Measurements from ENCODE around the gene PTX4.

Gene PTX4

DNA sequence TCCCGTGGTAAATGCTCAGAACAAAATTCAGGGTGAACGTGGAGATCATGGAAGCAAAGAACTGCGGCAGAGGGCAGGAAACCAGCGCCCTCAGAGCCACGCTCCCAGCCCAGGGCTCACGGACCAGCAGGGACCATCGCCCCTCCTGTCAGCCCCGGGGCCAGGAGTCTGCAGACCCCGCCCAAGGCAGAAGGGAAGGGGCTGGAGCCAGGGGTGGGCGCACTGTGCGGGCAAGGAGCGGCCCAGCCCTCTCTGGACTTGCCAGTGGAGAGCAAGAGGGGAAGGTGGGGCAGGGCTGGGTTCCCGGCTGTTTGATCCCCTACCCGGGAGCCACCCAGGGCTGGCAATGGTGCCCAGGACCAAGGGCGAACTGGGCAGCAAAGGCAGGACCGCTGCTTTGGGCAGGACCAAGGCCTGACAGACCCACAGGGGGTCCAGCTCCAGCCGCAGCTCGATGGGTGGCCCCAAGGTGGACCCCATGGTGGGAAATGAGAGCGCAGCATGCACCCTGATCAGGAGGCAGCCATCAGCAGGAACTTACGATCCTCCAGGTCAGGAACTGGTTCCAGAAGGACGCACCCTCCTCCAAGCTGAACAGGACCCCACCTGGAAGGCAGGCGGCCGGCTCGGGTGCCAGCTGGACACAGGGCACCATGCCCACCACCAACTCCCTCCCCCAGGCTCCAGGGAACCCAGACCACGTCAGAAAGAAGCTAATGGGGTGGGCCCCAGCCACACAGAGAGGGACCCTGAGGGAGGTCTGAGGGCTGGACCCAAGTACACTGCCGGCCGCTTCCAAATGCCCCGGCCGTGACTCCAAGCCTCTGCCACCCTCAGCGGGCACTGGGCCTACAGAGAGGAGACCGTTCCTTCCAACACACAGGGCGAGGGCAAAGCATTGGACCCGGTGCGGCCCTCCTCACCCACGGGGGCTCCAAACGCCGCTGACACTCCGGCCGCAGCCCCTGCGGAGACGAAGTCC lies 33.3 kb downstream of the PTX4 start:
- peaks cover 74% of the 10 kb centered on the region for H3K36me3 ChIP-seq (ENCODE audit: control insufficient read depth, insufficient read depth, low read length)
- no peak overlapping the region for H3K27ac ChIP-seq (ENCODE audit: low read depth, low read length)

DNA sequence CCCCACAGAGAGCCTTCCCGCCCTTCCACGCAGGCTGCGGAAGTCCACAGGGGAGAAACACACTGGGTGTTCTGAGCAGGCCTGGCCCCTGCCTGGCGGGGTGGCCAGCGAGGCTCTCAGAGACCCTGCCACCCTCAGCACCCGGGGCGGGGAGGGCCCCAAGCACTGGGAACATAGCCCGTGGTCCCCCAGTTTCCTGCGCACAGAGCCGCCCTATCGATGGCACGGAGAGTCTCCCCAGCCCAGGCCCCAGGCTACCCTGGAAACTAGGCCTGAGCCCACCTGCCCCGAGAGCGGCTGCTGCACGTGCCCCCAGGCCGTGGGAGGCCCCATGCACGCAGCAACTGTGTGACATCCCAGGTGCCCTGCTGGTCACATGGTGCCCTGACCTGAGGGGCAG lies 34.2 kb downstream of the PTX4 start:
- no peaks in the 10 kb centered on the region for H3K27me3 ChIP-seq (ENCODE audit: control insufficient read depth, insufficient read depth, low read length)
- H3K9me3 ChIP-seq (ENCODE audit: control insufficient read depth, insufficient read depth, low read depth, low read length), result no peaks in the 10 kb centered on the region
- no peaks in the 10 kb centered on the region for H3K4me1 ChIP-seq (ENCODE audit: control insufficient read depth, insufficient read depth, low read length)
- no peak overlapping the region for H3K27ac ChIP-seq (ENCODE audit: low read depth, low read length)
- no peak overlapping the region for H3K9ac ChIP-seq (ENCODE audit: low read length)
- H3K36me3 ChIP-seq (ENCODE audit: control insufficient read depth, insufficient read depth, low read length), result peaks cover 75% of the 10 kb centered on the region
- H3K4me3 ChIP-seq (ENCODE audit: low read depth, low read length), result no peak overlapping the region

More for the DNA sequence above, 33.3 kb downstream of the PTX4 start:
- no peaks in the 10 kb centered on the region for H3K27me3 ChIP-seq (ENCODE audit: control insufficient read depth, insufficient read depth, low read length)
- H3K9ac ChIP-seq (ENCODE audit: low read length), result no peak overlapping the region
- H3K4me3 ChIP-seq (ENCODE audit: low read depth, low read length), result no peak overlapping the region
- H3K9me3 ChIP-seq (ENCODE audit: control insufficient read depth, insufficient read depth, low read depth, low read length), result no peaks in the 10 kb centered on the region
- no peaks in the 10 kb centered on the region for H3K4me1 ChIP-seq (ENCODE audit: control insufficient read depth, insufficient read depth, low read length)

DNA sequence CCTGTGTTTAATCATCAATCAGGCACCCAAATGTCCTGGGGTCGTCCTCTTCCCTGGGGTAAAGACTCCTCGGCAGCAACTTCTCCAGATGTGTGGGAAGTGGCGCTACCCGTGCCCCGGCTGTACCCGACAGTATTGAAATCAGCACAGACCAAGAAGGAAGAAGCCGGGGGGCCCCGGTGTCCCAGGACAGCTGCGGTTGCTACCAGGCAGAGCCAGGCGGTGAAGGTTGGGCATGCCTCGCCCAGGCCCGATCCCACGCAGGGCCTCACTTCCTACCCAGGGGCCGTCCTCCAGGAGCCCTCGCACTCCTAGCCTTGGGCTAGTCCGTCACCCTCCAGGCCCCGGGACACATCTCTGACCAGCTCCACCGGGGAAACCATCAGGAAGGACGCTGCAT lies 35.4 kb downstream of the PTX4 start:
- no peak overlapping the region for H3K9ac ChIP-seq (ENCODE audit: low read length)
- no peaks in the 10 kb centered on the region for H3K27me3 ChIP-seq (ENCODE audit: control insufficient read depth, insufficient read depth, low read length)
- H3K4me3 ChIP-seq (ENCODE audit: low read depth, low read length), result no peak overlapping the region
- no peaks in the 10 kb centered on the region for H3K9me3 ChIP-seq (ENCODE audit: control insufficient read depth, insufficient read depth, low read depth, low read length)
- no peak overlapping the region for H3K27ac ChIP-seq (ENCODE audit: low read depth, low read length)
- peaks cover 82% of the 10 kb centered on the region for H3K36me3 ChIP-seq (ENCODE audit: control insufficient read depth, insufficient read depth, low read length)
- no peaks in the 10 kb centered on the region for H3K4me1 ChIP-seq (ENCODE audit: control insufficient read depth, insufficient read depth, low read length)

DNA sequence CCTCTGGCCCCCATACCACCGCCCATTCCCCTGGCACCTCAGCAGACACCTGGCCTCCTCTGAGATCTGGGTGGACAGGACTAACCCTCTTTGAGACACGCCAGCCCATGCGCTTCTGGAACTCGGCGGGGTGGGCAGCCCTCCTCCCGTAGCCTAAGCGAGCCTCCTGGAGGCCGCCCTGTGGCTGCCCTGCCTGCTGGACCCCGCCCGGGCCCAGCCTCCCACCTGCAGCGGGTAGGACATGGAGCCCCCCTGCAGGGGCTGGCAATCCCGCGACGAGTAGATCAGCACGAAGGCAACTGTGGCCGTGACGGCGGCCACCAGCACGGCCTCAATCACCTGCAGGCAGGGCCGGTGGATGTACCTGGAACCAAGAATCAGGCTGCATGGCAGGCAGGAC lies 36.2 kb downstream of the PTX4 start:
- Histone ChIP-seq H3K27ac (ENCODE audit: low read depth, low read length) (no peak overlapping the region), H3K9me3 (ENCODE audit: control insufficient read depth, insufficient read depth, low read depth, low read length) (no peaks in the 10 kb centered on the region), H3K9ac (ENCODE audit: low read length) (no peak overlapping the region), H3K4me3 (ENCODE audit: low read depth, low read length) (no peak overlapping the region), H3K4me1 (ENCODE audit: control insufficient read depth, insufficient read depth, low read length) (no peaks in the 10 kb centered on the region), H3K27me3 (ENCODE audit: control insufficient read depth, insufficient read depth, low read length) (no peaks in the 10 kb centered on the region), H3K36me3 (ENCODE audit: control insufficient read depth, insufficient read depth, low read length) (peaks cover 86% of the 10 kb centered on the region)

DNA sequence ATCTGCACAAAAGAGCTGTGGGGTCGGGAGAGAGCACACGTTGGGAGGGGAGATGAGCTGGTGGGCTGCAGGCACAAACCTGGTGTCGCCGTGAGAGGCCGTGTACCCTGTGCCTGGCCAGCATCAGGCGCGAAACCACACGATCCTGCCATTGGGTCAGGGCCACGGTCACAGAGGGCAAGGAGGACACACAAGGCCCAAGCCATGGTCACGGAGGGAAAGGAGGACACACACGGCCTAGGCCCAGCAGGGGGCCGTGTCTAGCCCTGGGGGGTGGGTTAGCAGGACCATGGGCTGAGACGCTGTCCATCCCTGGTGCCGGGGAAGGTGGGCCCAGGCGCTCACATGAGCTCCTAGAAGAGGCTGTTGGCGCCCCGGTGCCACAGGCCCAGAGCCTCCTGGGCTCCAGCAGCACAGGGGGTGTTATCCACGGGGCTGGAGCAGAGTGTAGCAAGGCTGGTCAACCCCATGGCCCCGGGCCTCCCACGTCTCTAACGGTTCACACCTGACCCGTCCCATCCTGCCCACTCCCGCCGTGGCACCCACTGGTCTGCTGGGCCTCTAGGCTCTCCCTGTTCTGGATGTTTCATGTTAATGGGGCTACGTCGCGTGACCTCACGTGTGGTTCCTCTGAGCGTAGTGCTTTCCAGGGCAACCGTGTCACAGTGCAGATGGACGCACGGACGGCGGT lies 36.9 kb downstream of the PTX4 start:
- Histone ChIP-seq H3K9ac (ENCODE audit: low read length) (no peak overlapping the region), H3K27ac (ENCODE audit: low read depth, low read length) (no peak overlapping the region), H3K9me3 (ENCODE audit: control insufficient read depth, insufficient read depth, low read depth, low read length) (no peaks in the 10 kb centered on the region), H3K4me3 (ENCODE audit: low read depth, low read length) (no peak overlapping the region), H3K36me3 (ENCODE audit: control insufficient read depth, insufficient read depth, low read length) (peaks cover 85% of the 10 kb centered on the region), H3K27me3 (ENCODE audit: control insufficient read depth, insufficient read depth, low read length) (no peaks in the 10 kb centered on the region), H3K4me1 (ENCODE audit: control insufficient read depth, insufficient read depth, low read length) (no peaks in the 10 kb centered on the region)

DNA sequence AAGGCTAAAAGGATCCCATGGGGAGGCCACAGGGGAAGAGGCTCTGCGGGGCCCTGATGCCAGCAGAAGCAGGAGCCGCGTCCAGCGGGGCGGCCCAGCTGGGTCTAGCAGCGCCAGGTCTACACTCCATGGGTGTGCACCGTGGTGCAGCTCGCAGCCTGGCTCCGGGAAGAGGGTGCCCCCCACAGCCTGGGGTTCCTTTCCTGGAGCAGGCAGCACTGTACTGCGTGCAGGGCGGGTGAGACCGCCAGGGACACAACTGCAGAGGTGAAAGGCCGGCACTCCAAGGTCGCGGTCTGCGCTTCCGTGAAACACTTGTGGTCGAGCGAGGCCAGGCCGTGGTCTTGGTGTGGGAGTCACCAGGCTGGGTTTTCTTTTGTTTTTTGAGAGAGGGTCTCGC lies 37.9 kb downstream of the PTX4 start:
- Histone ChIP-seq H3K27me3 (ENCODE audit: control insufficient read depth, insufficient read depth, low read length) (no peaks in the 10 kb centered on the region), H3K36me3 (ENCODE audit: control insufficient read depth, insufficient read depth, low read length) (peaks cover 89% of the 10 kb centered on the region), H3K9ac (ENCODE audit: low read length) (no peak overlapping the region), H3K4me3 (ENCODE audit: low read depth, low read length) (no peak overlapping the region), H3K9me3 (ENCODE audit: control insufficient read depth, insufficient read depth, low read depth, low read length) (no peaks in the 10 kb centered on the region), H3K27ac (ENCODE audit: low read depth, low read length) (no peak overlapping the region), H3K4me1 (ENCODE audit: control insufficient read depth, insufficient read depth, low read length) (no peaks in the 10 kb centered on the region)

DNA sequence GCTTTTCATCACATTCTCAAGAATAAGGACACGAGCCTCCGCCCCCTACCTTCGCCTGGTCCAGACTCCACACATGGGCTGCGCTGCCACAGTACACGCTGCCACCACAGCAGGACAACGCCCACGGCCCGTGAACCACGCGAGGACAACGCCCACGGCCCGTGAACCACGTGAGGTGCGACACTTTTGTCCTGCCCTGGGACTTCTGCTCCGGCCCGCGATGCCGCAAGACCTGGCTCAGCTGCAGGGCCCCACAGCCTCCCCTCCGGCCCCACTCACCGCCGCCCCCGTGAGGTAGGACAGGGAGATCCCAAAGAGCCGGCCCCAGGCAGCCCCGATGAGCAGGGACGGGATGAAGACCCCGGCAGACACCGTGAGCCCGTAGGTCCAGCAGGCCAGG lies 38.5 kb downstream of the PTX4 start:
- Histone ChIP-seq H3K4me3 (ENCODE audit: low read depth, low read length) (no peak overlapping the region), H3K9me3 (ENCODE audit: control insufficient read depth, insufficient read depth, low read depth, low read length) (no peaks in the 10 kb centered on the region), H3K27me3 (ENCODE audit: control insufficient read depth, insufficient read depth, low read length) (no peaks in the 10 kb centered on the region), H3K36me3 (ENCODE audit: control insufficient read depth, insufficient read depth, low read length) (peaks cover 86% of the 10 kb centered on the region), H3K4me1 (ENCODE audit: control insufficient read depth, insufficient read depth, low read length) (no peaks in the 10 kb centered on the region), H3K27ac (ENCODE audit: low read depth, low read length) (no peak overlapping the region), H3K9ac (ENCODE audit: low read length) (no peak overlapping the region)

DNA sequence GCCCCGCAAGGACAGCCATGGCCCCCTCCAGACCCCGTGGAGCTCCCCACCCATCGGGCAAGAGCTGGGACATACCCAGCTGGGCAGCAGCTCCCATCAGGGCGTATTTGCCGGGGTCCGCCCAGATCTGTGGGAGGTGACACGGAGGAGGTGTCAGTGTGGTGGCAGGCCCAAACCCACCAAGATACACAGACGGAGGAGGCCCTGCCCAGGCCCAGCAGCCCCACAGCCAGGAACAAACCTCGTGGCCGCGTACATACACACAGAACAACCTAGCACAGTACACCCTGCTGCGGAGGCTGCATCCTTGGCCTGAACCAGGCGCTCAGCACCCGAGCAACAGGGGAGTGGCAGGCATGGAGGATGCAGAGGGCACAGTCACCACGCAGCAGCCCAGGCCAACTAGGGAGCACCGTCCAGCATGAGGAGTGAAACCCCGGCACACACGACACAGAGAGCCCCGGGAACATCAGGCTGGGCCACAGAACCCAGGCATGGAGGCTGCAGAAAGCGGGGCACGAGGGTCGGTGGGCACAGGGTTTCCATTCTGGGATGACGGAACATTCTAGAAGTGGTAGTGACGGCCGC lies 39.4 kb downstream of the PTX4 start:
- no peak overlapping the region for H3K4me3 ChIP-seq (ENCODE audit: low read depth, low read length)

DNA sequence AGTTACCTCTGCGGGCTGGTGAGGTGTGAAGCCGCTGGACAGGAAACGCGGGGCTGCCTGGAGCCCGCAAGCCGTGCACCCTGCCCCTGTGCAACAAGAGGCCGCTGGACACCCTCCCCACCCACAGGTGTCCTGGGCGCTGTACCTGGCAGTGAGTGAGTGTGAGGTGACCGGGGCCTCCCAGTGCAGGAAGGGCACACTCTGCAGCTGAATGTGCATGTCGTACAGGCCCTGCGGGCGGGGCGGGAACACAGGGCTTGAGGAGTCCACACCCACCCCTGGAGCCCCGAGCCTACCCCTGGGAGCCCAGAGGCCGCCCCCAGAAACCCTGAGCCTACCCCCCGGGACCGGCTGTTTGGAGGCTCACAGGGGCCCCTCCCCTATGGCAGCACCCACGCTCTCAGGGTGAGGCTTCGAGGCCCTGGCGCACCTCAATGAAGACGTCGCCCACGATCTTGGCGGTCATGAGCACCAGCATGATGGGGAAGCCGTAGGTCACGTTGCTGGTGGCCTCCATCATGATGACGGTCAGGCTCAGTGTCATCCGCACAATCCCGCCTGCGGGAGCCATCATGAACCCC lies 40.1 kb downstream of the PTX4 start:
- H3K9me3 ChIP-seq (ENCODE audit: control insufficient read depth, insufficient read depth, low read depth, low read length), result no peaks in the 10 kb centered on the region
- H3K4me1 ChIP-seq (ENCODE audit: control insufficient read depth, insufficient read depth, low read length), result no peaks in the 10 kb centered on the region
- H3K27ac ChIP-seq (ENCODE audit: low read depth, low read length), result no peak overlapping the region
- no peaks in the 10 kb centered on the region for H3K27me3 ChIP-seq (ENCODE audit: control insufficient read depth, insufficient read depth, low read length)
- no peak overlapping the region for H3K9ac ChIP-seq (ENCODE audit: low read length)
- no peak overlapping the region for H3K4me3 ChIP-seq (ENCODE audit: low read depth, low read length)
- peaks cover 70% of the 10 kb centered on the region for H3K36me3 ChIP-seq (ENCODE audit: control insufficient read depth, insufficient read depth, low read length)

More for the DNA sequence above, 39.4 kb downstream of the PTX4 start:
- no peaks in the 10 kb centered on the region for H3K4me1 ChIP-seq (ENCODE audit: control insufficient read depth, insufficient read depth, low read length)
- no peak overlapping the region for H3K27ac ChIP-seq (ENCODE audit: low read depth, low read length)
- peaks cover 77% of the 10 kb centered on the region for H3K36me3 ChIP-seq (ENCODE audit: control insufficient read depth, insufficient read depth, low read length)
- H3K9ac ChIP-seq (ENCODE audit: low read length), result no peak overlapping the region
- no peaks in the 10 kb centered on the region for H3K9me3 ChIP-seq (ENCODE audit: control insufficient read depth, insufficient read depth, low read depth, low read length)
- H3K27me3 ChIP-seq (ENCODE audit: control insufficient read depth, insufficient read depth, low read length), result no peaks in the 10 kb centered on the region

DNA sequence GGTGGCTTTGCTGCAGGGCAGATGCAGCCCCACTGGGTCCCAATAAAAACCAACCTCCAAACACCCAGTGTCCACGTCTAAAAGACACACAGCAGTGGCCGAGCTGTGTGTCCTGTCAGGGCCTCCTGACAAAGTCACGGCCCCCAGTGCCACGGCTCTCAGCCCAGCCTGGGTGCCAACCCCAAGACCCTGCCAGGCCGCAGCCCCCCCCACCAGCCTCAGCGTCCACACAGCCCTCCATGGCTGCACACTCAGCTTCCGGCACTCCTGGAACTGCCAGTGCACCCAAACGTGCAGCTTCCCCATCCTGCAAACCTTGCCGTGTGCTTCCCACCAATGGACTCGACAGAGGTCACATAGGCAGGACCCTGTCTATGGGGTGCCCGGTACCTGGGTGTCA lies 40.8 kb downstream of the PTX4 start:
- H3K9me3 ChIP-seq (ENCODE audit: control insufficient read depth, insufficient read depth, low read depth, low read length), result no peaks in the 10 kb centered on the region
- no peaks in the 10 kb centered on the region for H3K27me3 ChIP-seq (ENCODE audit: control insufficient read depth, insufficient read depth, low read length)
- H3K4me1 ChIP-seq (ENCODE audit: control insufficient read depth, insufficient read depth, low read length), result no peaks in the 10 kb centered on the region
- H3K9ac ChIP-seq (ENCODE audit: low read length), result no peak overlapping the region
- H3K36me3 ChIP-seq (ENCODE audit: control insufficient read depth, insufficient read depth, low read length), result peaks cover 65% of the 10 kb centered on the region
- H3K4me3 ChIP-seq (ENCODE audit: low read depth, low read length), result no peak overlapping the region
- H3K27ac ChIP-seq (ENCODE audit: low read depth, low read length), result no peak overlapping the region

All from HUES6 (cell line).